Thoracic aorta (tissue), 2 donors: Measurements from ENCODE around the gene SRRM4. TPM values are rescaled to one million over a fixed set of nuclear protein-coding genes. Genes with fewer than 3 reads are reported as not detected.

ENCODE experiments used
- ATAC-seq: fragments of 150-250 bp; one replicate; pipeline ENCODE4 v1.8.0; 2017; ENCODE audit warnings: low read depth; ENCODE audit not compliant: insufficient number of reproducible peaks, low FRiP score
- DNase-seq: peaks from one replicate; pipeline ENCODE4 v3.0.0-alpha.2; 2020; ENCODE audit warnings: low spot score
- H3K27ac ChIP-seq, 2 donors: fragments of 200-600 bp; sonication (generic); 1 replicate in 1 of 2; 2 replicates in 1 of 2; pipeline ENCODE4 v1.5.1; 2016; ENCODE audit warnings: mild to moderate bottlenecking in 2 of 2, moderate library complexity in 2 of 2
- H3K27me3 ChIP-seq: fragments of 200-600 bp; sonication (generic); replicated peaks from 2 replicates; pipeline ENCODE4 v1.6.0; 2016; ENCODE audit warnings: mild to moderate bottlenecking; ENCODE audit not compliant: insufficient read depth
- H3K36me3 ChIP-seq: fragments of 200-600 bp; sonication (generic); one replicate; pipeline ENCODE4 v1.5.1; 2016
- H3K4me1 ChIP-seq, 2 donors: fragments of 200-600 bp; sonication (generic); 1 replicate in 1 of 2; 2 replicates in 1 of 2; pipeline versions ENCODE4 v1.5.1 to v1.6.0; 2016; ENCODE audit warnings: low read depth in 2 of 2, mild to moderate bottlenecking in 1 of 2; ENCODE audit not compliant: control insufficient read depth in 1 of 2
- H3K4me3 ChIP-seq: fragments of 200-600 bp; sonication (generic); 2 replicates; pipeline ENCODE4 v1.5.1; 2016; ENCODE audit warnings: mild to moderate bottlenecking
- H3K9me3 ChIP-seq: fragments of 200-600 bp; sonication (generic); 2 replicates; pipeline ENCODE4 v1.5.1; 2016
- CTCF ChIP-seq: fragments of 200-600 bp; sonication (generic); IDR thresholded peaks from one replicate; pipeline ENCODE4 v1.5.1; 2019; ENCODE audit warnings: antibody characterized with exemption
- total RNA-seq, 2 donors: library from RNA; depleted of rRNA; stranded (reverse); fragments of >200 nt; gene quantifications; one replicate each; pipeline versions ENCODE4 v1.1.0 to v1.2.3, GENCODE V29; 2016

Gene SRRM4
- total RNA-seq, 2 donors from 2014 or later: 0.21 TPM; not detected in 1

GRCh38 chr12:118979763-118980406, 1.5 kb upstream of the SRRM4 start:
- no peaks in the 10 kb centered on the region for H3K4me1 ChIP-seq
- H3K4me3 ChIP-seq: no peak overlapping the region
- no peak for DNase-seq
- ATAC-seq: no peak
- no peaks in the 10 kb centered on the region for H3K27me3 ChIP-seq
- no peak overlapping the region for H3K27ac ChIP-seq
- no peaks in the 10 kb centered on the region for H3K36me3 ChIP-seq
- TF ChIP-seq CTCF: peak; percentile 35
- H3K9me3 ChIP-seq: no peaks in the 10 kb centered on the region

- no peaks in the 10 kb centered on the region for H3K36me3 ChIP-seq
- H3K27ac ChIP-seq: no peak overlapping the region
- DNase-seq (no peak), ATAC-seq (no peak)
- H3K4me1 ChIP-seq: no peaks in the 10 kb centered on the region
- no peak overlapping the region for H3K4me3 ChIP-seq
- H3K9me3 ChIP-seq: no peaks in the 10 kb centered on the region
- H3K27me3 ChIP-seq: no peaks in the 10 kb centered on the region
- no peak for TF ChIP-seq CTCF
Measured at GRCh38 chr12:118980407-118981014, 830 bp upstream of the SRRM4 start.

DNA sequence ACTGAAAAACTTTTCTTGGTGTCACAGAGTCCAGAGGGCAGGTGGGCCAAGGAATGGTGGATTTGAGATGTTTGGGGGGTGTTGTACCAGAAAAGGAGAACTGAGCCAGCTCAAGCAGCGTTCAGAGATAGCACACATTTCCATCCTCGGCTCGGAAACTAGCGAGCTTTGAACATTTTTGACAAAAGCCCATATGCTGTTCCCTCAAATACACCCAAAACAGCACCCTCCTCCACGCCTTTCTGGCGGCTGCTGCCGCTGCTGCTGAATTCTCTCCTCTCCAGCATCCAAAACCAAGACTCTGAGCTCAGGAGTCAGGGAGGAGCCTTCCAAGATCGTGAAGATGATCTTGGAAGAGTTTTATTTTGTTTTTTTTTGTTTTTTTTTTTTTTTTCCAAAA, 961 bp downstream of the SRRM4 start:
- Histone ChIP-seq H3K27ac (no peak overlapping the region), H3K9me3 (no peaks in the 10 kb centered on the region), H3K4me1 (no peaks in the 10 kb centered on the region), H3K4me3 (no peak overlapping the region), H3K27me3 (no peaks in the 10 kb centered on the region), H3K36me3 (no peaks in the 10 kb centered on the region)
- TF ChIP-seq CTCF: no peak
- DNase-seq: no peak
- ATAC-seq: no peak

DNA sequence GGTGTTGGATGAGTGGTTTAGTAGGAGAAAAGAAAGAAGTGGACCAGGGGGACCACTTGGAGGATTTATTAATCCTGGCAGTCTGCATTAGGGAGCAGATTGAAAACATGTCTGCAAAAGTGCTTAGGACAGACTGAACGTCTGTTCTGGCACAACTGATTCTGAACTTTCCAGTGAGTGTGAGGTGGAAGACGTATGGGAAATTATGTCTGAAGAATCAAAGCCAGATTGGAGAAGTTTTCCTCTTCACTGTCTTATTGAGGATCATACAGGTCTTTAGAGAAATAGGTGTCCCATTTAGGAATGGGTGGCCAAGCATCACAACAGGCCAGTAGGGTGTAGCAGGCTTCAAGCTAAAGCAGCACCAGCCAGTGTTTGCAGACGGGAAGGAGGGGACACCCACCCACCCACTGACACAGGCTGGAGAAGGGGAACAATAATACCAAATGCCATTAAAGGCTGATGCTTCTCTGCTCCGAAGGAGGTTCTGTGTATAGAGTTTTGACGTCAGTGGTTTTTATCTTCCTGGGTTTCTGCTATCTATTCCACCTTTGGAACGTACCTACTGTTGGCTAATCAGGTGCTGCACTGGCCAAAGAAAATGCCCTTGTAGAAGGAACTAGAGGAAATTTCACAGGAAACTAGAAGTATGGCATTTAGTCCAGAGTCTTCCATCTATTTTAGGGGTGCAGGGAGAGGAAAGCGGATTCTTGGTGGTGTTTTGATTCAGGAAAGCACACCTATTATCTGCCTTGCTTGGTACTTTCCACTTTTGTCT, 1.8 kb downstream of the SRRM4 start:
- no peaks in the 10 kb centered on the region for H3K4me1 ChIP-seq
- DNase-seq (no peak), ATAC-seq (no peak)
- H3K27me3 ChIP-seq: no peaks in the 10 kb centered on the region
- H3K9me3 ChIP-seq: no peaks in the 10 kb centered on the region
- TF ChIP-seq CTCF: no peak
- no peaks in the 10 kb centered on the region for H3K36me3 ChIP-seq
- no peak overlapping the region for H3K4me3 ChIP-seq
- H3K27ac ChIP-seq: no peak overlapping the region

DNA sequence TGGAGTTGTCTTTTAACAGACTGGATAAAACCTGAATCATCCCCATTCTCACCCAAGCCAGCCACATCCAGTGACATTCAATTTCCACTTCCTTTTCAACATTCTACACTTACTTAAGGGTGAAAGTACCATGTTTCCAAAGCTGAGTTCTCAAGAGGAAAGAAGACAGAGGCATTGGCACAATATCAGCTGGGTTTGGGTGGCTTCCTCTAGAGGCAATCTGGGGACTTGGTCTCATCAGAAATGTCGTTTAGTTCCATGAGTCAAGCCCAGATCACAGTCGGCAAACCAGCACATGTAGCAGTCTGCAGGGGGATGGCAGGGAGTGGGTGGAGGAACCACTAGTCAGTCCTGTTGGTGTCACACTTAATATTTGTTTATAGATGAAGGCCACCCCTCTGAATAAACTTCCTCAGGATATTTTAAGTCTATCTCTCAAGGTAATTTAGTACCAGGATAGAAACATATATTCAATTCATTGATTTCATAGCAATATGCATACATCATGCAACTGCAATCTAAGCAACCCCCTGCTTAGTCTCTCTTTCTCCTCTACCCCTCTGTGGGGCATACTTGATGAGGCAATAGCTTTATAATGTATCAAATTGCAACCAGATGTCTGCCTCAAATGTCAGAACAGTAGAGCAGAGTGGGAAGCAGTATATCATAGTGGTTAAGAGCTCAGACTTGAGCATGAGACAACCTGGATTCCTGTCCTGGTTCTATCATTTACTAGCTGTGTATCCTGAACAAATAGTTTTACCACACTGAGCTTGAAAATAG, 3.0 kb downstream of the SRRM4 start:
- DNase-seq (no peak), ATAC-seq (no peak)
- H3K27ac ChIP-seq: no peak overlapping the region
- no peaks in the 10 kb centered on the region for H3K36me3 ChIP-seq
- H3K27me3 ChIP-seq: no peaks in the 10 kb centered on the region
- H3K4me1 ChIP-seq: no peaks in the 10 kb centered on the region
- no peak overlapping the region for H3K4me3 ChIP-seq
- TF ChIP-seq CTCF: no peak
- H3K9me3 ChIP-seq: no peaks in the 10 kb centered on the region
